ENCODE data around the gene ZMIZ1. TPM values are rescaled to one million over a fixed set of nuclear protein-coding genes. Genes with fewer than 3 reads are reported as not detected.

The ZMIZ1 gene
- total RNA-seq, 1 experiment from 2014 or later: 28.4 TPM

DNA sequence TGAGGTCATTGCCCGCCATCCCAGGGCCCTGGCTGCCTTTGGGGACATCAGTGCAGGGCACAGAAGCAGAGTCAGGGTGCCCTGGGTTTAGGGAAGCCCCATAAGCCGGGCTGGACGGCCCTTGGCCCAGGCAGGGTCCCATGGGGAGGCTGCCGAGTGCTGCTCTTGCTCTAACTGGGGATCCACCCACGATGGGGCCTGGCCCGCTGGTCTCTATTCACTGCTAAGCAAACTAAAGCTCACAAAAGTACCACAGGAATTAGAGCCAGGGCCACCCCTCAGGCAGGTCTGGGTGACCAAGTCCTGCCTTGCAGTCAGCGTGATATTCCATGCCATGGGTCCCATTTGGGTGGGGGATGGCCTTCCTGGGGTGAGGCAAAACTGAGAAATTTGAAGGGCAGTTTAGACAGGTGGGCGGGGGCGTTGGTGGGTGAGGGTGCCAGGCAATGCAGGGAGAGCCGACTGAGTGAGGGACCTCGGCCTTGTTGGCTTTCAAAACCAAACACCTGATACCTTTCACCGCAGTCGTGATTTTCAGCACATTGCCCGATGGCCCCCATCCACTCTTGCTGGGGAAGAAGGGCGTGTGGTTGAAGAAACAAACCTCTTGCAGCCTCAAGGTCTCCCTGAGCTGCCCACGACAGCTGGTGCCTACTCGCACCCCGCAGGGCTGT, 185.7 kb downstream of the ZMIZ1 start:
- no TSS peak for BruUV-seq (replicated peaks)
- CTCF ChIA-PET: no interaction called here

More for the DNA sequence above, 185.7 kb downstream of the ZMIZ1 start:
- H2AFZ ChIP-seq (ENCODE audit: low read depth, low read length, poor library complexity, severe bottlenecking): no peak overlapping the region
- no peaks in the 10 kb centered on the region for H3K79me2 ChIP-seq (ENCODE audit: insufficient read depth, low read length)
- no peaks in the 10 kb centered on the region for H3K9me2 ChIP-seq (ENCODE audit: insufficient read depth)
- no peak overlapping the region for H3K9ac ChIP-seq (ENCODE audit: low read length)
- ATAC-seq (no peak), DNase-seq (ENCODE audit: low read depth, low spot score) (no peak)
- RAD21 ChIA-PET (ENCODE audit: low non-redundant PET in 1 of 2, low total read pairs in 2 of 2, uncharacterized antibody in 2 of 2, unreplicated experiment in 2 of 2): no interaction called here
- intact Hi-C loops (cut with micrococcal nuclease): no loop called here
- no peaks in the 10 kb centered on the region for H3K27me3 ChIP-seq (ENCODE audit: insufficient read depth, low read length)
- H3K4me3 ChIP-seq (replicated peaks in 1 of 2; ENCODE audit: low read depth in 1 of 2, low read length in 2 of 2): no peak overlapping the region
- no peaks in the 10 kb centered on the region for H3K4me1 ChIP-seq (ENCODE audit: control insufficient read depth in 1 of 2, insufficient read depth in 2 of 2, low read length in 2 of 2)
- H4K20me1 ChIP-seq (ENCODE audit: insufficient read depth): no peaks in the 10 kb centered on the region
- H3K27ac ChIP-seq (ENCODE audit: low read depth, low read length): no peak overlapping the region
- H3K9me3 ChIP-seq (ENCODE audit: control insufficient read depth in 1 of 2, insufficient read depth in 1 of 2, low read depth in 1 of 2, low read length in 2 of 2): no peaks in the 10 kb centered on the region
- H3K36me3 ChIP-seq (ENCODE audit: control insufficient read depth in 1 of 2, insufficient read depth in 2 of 2, low read length in 2 of 2): no peaks in the 10 kb centered on the region; a peak in 1 of 4 replicates
- H3K4me2 ChIP-seq (ENCODE audit: low read length): no peak overlapping the region
- no peak for TF ChIP-seq FOSL1 (IDR thresholded peaks at IDR 0.05; ENCODE audit: low read depth)
- no peak for TF ChIP-seq ZFX (IDR thresholded peaks at IDR 0.05)
- TF ChIP-seq, protein P1, sequence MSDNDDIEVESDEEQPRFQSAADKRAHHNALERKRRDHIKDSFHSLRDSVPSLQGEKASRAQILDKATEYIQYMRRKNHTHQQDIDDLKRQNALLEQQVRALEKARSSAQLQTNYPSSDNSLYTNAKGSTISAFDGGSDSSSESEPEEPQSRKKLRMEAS (IDR thresholded peaks at IDR 0.05): no peak
- TF ChIP-seq, protein P2, sequence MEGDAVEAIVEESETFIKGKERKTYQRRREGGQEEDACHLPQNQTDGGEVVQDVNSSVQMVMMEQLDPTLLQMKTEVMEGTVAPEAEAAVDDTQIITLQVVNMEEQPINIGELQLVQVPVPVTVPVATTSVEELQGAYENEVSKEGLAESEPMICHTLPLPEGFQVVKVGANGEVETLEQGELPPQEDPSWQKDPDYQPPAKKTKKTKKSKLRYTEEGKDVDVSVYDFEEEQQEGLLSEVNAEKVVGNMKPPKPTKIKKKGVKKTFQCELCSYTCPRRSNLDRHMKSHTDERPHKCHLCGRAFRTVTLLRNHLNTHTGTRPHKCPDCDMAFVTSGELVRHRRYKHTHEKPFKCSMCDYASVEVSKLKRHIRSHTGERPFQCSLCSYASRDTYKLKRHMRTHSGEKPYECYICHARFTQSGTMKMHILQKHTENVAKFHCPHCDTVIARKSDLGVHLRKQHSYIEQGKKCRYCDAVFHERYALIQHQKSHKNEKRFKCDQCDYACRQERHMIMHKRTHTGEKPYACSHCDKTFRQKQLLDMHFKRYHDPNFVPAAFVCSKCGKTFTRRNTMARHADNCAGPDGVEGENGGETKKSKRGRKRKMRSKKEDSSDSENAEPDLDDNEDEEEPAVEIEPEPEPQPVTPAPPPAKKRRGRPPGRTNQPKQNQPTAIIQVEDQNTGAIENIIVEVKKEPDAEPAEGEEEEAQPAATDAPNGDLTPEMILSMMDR (IDR thresholded peaks at IDR 0.05 in 2 of 3, conservative IDR thresholded peaks at IDR 0.05 in 1 of 3; ENCODE audit: borderline replicate concordance in 1 of 3, insufficient read depth in 1 of 3, low read depth in 2 of 3, low read length in 2 of 3): no peak
- no peak for TF ChIP-seq TCF7L2 (IDR thresholded peaks at IDR 0.05; ENCODE audit: borderline replicate concordance, extremely low read depth, insufficient read depth, insufficient read length)
- no peak for TF ChIP-seq YY1 (IDR thresholded peaks at IDR 0.05; ENCODE audit: extremely low read depth, insufficient replicate concordance, low read depth, low read length)
- POLR2A ChIA-PET: no interaction called here
